ENCODE data around the gene RALGAPA2. TPM values are rescaled to one million over a fixed set of nuclear protein-coding genes. Genes with fewer than 3 reads are reported as not detected.

The RALGAPA2 gene
- total and polyA plus RNA-seq, 2 of the 13 experiments (the other 11 are each of a cell fraction or from before 2014, with no cell fraction given) = 13.8 to 17.7 TPM

- TF ChIP-seq ZBTB39 (CRISPR knock-in tag; IDR thresholded peaks at IDR 0.05) (no peak), MED1 (CRISPR knock-in tag; IDR thresholded peaks at IDR 0.05) (0 out of 2 replicates have a peak, but pooled peaks have one; percentile 20), E2F1 (CRISPR knock-in tag; IDR thresholded peaks at IDR 0.05) (no peak), ZNF598 (CRISPR knock-in tag; IDR thresholded peaks at IDR 0.05; ENCODE audit: borderline replicate concordance) (peak; percentile 51; the same call in 1 of the 2 replicates), ZNF567 (CRISPR knock-in tag; IDR thresholded peaks at IDR 0.05; ENCODE audit: borderline replicate concordance) (no peak), HMGXB4 (CRISPR knock-in tag; IDR thresholded peaks at IDR 0.05; ENCODE audit: borderline replicate concordance in 1 of 2, low read depth in 1 of 2) (0 out of 4 replicates have a peak, but pooled peaks of 1 of the 2 experiments have one; percentile 7), KLF6 (CRISPR knock-in tag; IDR thresholded peaks at IDR 0.05) (no peak), ZNF773 (CRISPR knock-in tag; IDR thresholded peaks at IDR 0.05; ENCODE audit: borderline replicate concordance) (no peak), PREB (CRISPR knock-in tag; IDR thresholded peaks at IDR 0.05) (no peak), IRF2 (CRISPR knock-in tag; IDR thresholded peaks at IDR 0.05) (no peak), ZNF574 (CRISPR knock-in tag; IDR thresholded peaks at IDR 0.05) (no peak), ZNF740 (CRISPR knock-in tag; IDR thresholded peaks at IDR 0.05) (no peak), RCOR2 (CRISPR knock-in tag; IDR thresholded peaks at IDR 0.05) (no peak), PPARG (CRISPR knock-in tag; conservative IDR thresholded peaks at IDR 0.05) (no peak), THAP7 (CRISPR knock-in tag; IDR thresholded peaks at IDR 0.05) (no peak), ONECUT2 (CRISPR knock-in tag; IDR thresholded peaks at IDR 0.05) (no peak), ZNF333 (CRISPR knock-in tag; IDR thresholded peaks at IDR 0.05; ENCODE audit: borderline replicate concordance) (no peak), TFAP4 (IDR thresholded peaks at IDR 0.05; ENCODE audit: borderline replicate concordance, low read depth) (0 out of 2 replicates have a peak, but pooled peaks have one; percentile 27), ZNF263 (CRISPR knock-in tag; IDR thresholded peaks at IDR 0.05) (0 out of 2 replicates have a peak, but pooled peaks have one; percentile 30)
Measured at GRCh38 chr20:20711413-20711812, 1.0 kb downstream of the RALGAPA2 start (continued).

All from HepG2 (cell line).